Measurements from ENCODE around the gene ARFGEF2.

DNA sequence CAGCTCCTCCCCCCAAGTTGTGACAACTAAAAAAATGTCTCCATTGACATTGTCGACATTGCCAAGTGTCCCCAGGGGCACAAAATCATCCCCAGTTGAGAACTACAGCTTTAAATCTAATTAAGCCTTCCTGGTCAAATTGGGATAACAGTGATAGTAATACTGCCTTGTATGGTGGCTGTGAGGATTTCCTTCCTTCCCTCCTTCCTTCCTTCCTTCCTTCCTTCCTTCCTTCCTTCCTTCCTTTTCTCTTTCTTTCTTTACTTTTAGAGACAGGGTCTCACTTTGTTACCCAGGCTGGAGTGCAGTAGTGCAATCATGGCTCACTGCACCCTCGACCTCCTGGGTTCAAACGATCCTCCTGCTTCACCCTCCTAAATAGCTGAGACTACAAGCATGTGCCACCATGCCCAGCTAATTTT lies 29.5 kb upstream of the ARFGEF2 start:
- no peak for TF ChIP-seq CTCF (IDR thresholded peaks at IDR 0.05; ENCODE audit: low read depth, low read length)
- TF ChIP-seq EZH2phosphoT487 (IDR thresholded peaks at IDR 0.05; ENCODE audit: low read depth), result no peak
